Measurements from ENCODE around the gene CNDP2.

The CNDP2 gene

GRCh38 chr18:74507097-74507881 lies 11.1 kb downstream of the CNDP2 start:
- peaks cover 90% of the 10 kb centered on the region for H3K36me3 ChIP-seq (ENCODE audit: control insufficient read depth, low read length)

GRCh38 chr18:74507927-74508326 lies 11.8 kb downstream of the CNDP2 start:
- H3K9me2 ChIP-seq (replicated peaks; ENCODE audit: control insufficient read depth, low read length) = no peaks in the 10 kb centered on the region
- H3K27me3 ChIP-seq (ENCODE audit: control insufficient read depth, low read length) = no peaks in the 10 kb centered on the region
- H3K9me3 ChIP-seq (ENCODE audit: control insufficient read depth, insufficient read depth, low read length) = no peaks in the 10 kb centered on the region
- no peaks in the 10 kb centered on the region for H3F3A ChIP-seq (ENCODE audit: control insufficient read depth, insufficient read depth)
- H3K4me2 ChIP-seq (ENCODE audit: low read length) = no peak overlapping the region
- H3K36me3 ChIP-seq (ENCODE audit: control insufficient read depth, low read length) = peaks cover 90% of the 10 kb centered on the region
- TF ChIP-seq EZH2phosphoT487 (IDR thresholded peaks at IDR 0.05; ENCODE audit: borderline replicate concordance, low read length) = no peak
- TF ChIP-seq CTCF (IDR thresholded peaks at IDR 0.05; ENCODE audit: low read depth, low read length, poor library complexity, severe bottlenecking) = no peak
- no peaks in the 10 kb centered on the region; the same call in 1 of the 2 replicates for H4K20me1 ChIP-seq (ENCODE audit: control insufficient read depth, insufficient read depth, low read depth, low read length)
- H3K27ac ChIP-seq (ENCODE audit: low read depth, low read length) = no peak overlapping the region
- no peak overlapping the region for H3K4me3 ChIP-seq (ENCODE audit: low read length)
- no peaks in the 10 kb centered on the region for H3K4me1 ChIP-seq (ENCODE audit: control insufficient read depth, low read length)
- H3K79me2 ChIP-seq (ENCODE audit: control insufficient read depth, low read length) = peaks cover 16% of the 10 kb centered on the region

More at GRCh38 chr18:74507097-74507881, 11.1 kb downstream of the CNDP2 start:
- H3K27me3 ChIP-seq (ENCODE audit: control insufficient read depth, low read length) = no peaks in the 10 kb centered on the region
- TF ChIP-seq EZH2phosphoT487 (IDR thresholded peaks at IDR 0.05; ENCODE audit: borderline replicate concordance, low read length) = no peak
- TF ChIP-seq CTCF (IDR thresholded peaks at IDR 0.05; ENCODE audit: low read depth, low read length, poor library complexity, severe bottlenecking) = no peak
- H3K4me3 ChIP-seq (ENCODE audit: low read length) = no peak overlapping the region
- no peaks in the 10 kb centered on the region for H3F3A ChIP-seq (ENCODE audit: control insufficient read depth, insufficient read depth)
- H3K27ac ChIP-seq (ENCODE audit: low read depth, low read length) = no peak overlapping the region
- no peaks in the 10 kb centered on the region; the same call in 1 of the 2 replicates for H4K20me1 ChIP-seq (ENCODE audit: control insufficient read depth, insufficient read depth, low read depth, low read length)
- peaks cover 21% of the 10 kb centered on the region for H3K79me2 ChIP-seq (ENCODE audit: control insufficient read depth, low read length)
- no peaks in the 10 kb centered on the region for H3K9me3 ChIP-seq (ENCODE audit: control insufficient read depth, insufficient read depth, low read length)
- no peaks in the 10 kb centered on the region for H3K9me2 ChIP-seq (replicated peaks; ENCODE audit: control insufficient read depth, low read length)
- H3K4me1 ChIP-seq (ENCODE audit: control insufficient read depth, low read length) = no peaks in the 10 kb centered on the region
- no peak overlapping the region for H3K4me2 ChIP-seq (ENCODE audit: low read length)

GRCh38 chr18:74508366-74508765 lies 12.2 kb downstream of the CNDP2 start:
- Histone ChIP-seq H3K4me3 (ENCODE audit: low read length) (no peak overlapping the region), H3F3A (ENCODE audit: control insufficient read depth, insufficient read depth) (no peaks in the 10 kb centered on the region), H3K27ac (ENCODE audit: low read depth, low read length) (no peak overlapping the region), H3K79me2 (ENCODE audit: control insufficient read depth, low read length) (peaks cover 12% of the 10 kb centered on the region), H3K36me3 (ENCODE audit: control insufficient read depth, low read length) (peaks cover 90% of the 10 kb centered on the region), H3K4me2 (ENCODE audit: low read length) (no peak overlapping the region), H4K20me1 (ENCODE audit: control insufficient read depth, insufficient read depth, low read depth, low read length) (no peaks in the 10 kb centered on the region; the same call in 1 of the 2 replicates), H3K9me3 (ENCODE audit: control insufficient read depth, insufficient read depth, low read length) (no peaks in the 10 kb centered on the region), H3K9me2 (replicated peaks; ENCODE audit: control insufficient read depth, low read length) (no peaks in the 10 kb centered on the region), H3K27me3 (ENCODE audit: control insufficient read depth, low read length) (no peaks in the 10 kb centered on the region), H3K4me1 (ENCODE audit: control insufficient read depth, low read length) (no peaks in the 10 kb centered on the region)
- no peak for TF ChIP-seq EZH2phosphoT487 (IDR thresholded peaks at IDR 0.05; ENCODE audit: borderline replicate concordance, low read length)
- no peak for TF ChIP-seq CTCF (IDR thresholded peaks at IDR 0.05; ENCODE audit: low read depth, low read length, poor library complexity, severe bottlenecking)

All from DOHH2 (cell line).